Activated T-helper 2 cell treated with anti-CD3 and anti-CD28 coated beads, Interferon-gamma antibody, Interleukin-2, Interleukin-4, amounts not matched to agents 10 μg/mL and 5 μg/mL and 100 μg/mL, durations not matched to agents 14 hours and 24 hours and 36 hours (primary cell): ENCODE measurements around the gene ORAI3. TPM values are rescaled to one million over a fixed set of nuclear protein-coding genes. Genes with fewer than 3 reads are reported as not detected.
A peak's percentile ranks its signal among the peaks of the same experiment; 100 is the strongest.

Experiments used
- DNase-seq: peaks from one replicate; pipeline ENCODE4 v3.0.0; 2021; ENCODE audit warnings: low spot score
- H3K27ac Mint-ChIP-seq: one replicate; pipeline ENCODE4 v1.8.0; 2021; ENCODE audit warnings: mixed read lengths
- H3K27me3 Mint-ChIP-seq: one replicate; pipeline ENCODE4 v1.8.0; 2021; ENCODE audit warnings: low read depth, mixed read lengths
- H3K36me3 Mint-ChIP-seq: one replicate; pipeline ENCODE4 v1.8.0; 2021; ENCODE audit warnings: low read depth, mixed read lengths
- H3K4me1 Mint-ChIP-seq: one replicate; pipeline ENCODE4 v1.8.0; 2021; ENCODE audit warnings: low read depth, mixed read lengths
- H3K4me3 Mint-ChIP-seq: one replicate; pipeline ENCODE4 v1.8.0; 2021; ENCODE audit warnings: low read depth, mild to moderate bottlenecking, moderate library complexity, mixed read lengths
- H3K9me3 Mint-ChIP-seq: one replicate; pipeline ENCODE4 v1.8.0; 2021; ENCODE audit warnings: mixed read lengths
- intact Hi-C: fragments of 100-400 bp; cut with micrococcal nuclease; formaldehyde crosslinking; loops from one replicate; pipeline ENCODE4 v1.15.1; 2023
- total RNA-seq: library from RNA; stranded (reverse); gene quantifications from 2 replicates; pipeline ENCODE4 v1.2.3, GENCODE V29; 2022

Gene ORAI3
- total RNA-seq, 1 donor from 2014 or later: 17.4 TPM

DNA sequence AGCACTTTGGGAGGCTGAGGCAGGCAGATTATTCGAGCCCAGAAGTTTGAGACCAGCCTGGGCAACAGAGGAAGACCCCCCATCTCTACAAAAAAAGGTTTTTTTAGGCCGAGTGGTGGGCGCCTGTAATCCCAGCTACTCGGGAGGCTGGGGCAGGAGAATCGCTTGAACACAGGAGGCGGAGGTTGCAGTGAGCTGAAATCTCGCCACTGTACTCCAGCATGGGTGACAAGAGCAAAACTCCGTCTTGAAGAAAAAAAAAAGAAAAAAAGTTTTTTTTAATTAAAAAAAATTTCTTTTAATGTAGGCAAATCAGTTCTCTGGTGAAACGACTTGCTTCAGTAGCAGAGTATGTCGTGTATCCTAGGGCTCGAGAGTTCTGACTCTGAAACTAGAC, 47.1 kb downstream of the ORAI3 start:
- no peak for DNase-seq
- Mint-ChIP-seq H3K9me3 (no peaks in the 10 kb centered on the region), H3K27ac (no peak overlapping the region), H3K27me3 (peaks cover 2% of the 10 kb centered on the region), H3K4me1 (peaks cover 13% of the 10 kb centered on the region), H3K4me3 (peak overlapping the region; percentile 71), H3K36me3 (no peaks in the 10 kb centered on the region)
- intact Hi-C loops: loop anchor here (2.0 kb wide), 2 partner anchors 37 to 79 kb away; partner anchors contain the start of genes STX4, ZNF646 and ZNF668

DNA sequence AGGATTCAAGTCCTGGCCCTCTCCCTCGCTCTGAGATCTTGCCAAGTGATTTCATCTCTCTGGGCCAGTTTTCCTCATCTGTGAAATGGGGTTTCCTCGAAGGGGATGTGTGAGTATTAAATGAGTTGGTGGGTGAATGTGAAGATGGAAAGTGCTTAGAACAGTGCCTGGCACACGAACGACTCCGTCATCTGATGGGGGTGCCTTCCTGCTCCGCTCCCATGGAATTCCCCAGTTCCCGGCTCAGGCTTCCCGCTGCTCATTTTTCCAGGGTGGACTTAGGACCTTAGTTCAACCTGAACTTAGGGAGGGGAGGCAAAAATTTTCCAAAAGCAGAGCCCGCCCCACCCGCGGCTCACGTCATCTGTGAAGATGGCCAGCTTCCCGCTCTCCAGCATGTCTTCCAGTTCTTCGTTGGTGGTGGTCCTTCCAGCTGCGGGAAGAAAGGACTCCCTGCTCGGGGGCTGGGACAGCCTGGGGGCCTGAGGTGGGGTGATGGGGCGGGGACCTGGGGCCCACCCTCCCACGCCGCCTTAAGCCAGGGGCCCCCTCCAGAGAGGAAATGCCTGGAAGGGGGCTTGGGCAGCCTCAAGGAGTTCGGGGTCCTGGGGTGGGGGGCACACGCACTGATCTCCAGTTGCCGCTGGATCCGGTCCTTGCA, 47.6 kb downstream of the ORAI3 start:
- intact Hi-C loops: loop anchor here (2.0 kb wide), 1 partner anchor 36 kb away; the partner anchor contains the start of gene STX4
- H3K36me3 Mint-ChIP-seq: no peaks in the 10 kb centered on the region
- H3K27me3 Mint-ChIP-seq: peaks cover 2% of the 10 kb centered on the region
- peaks cover 13% of the 10 kb centered on the region for H3K4me1 Mint-ChIP-seq
- H3K27ac Mint-ChIP-seq: no peak overlapping the region
- peak overlapping the region; percentile 74 for H3K4me3 Mint-ChIP-seq
- no peaks in the 10 kb centered on the region for H3K9me3 Mint-ChIP-seq
- DNase-seq: no peak

DNA sequence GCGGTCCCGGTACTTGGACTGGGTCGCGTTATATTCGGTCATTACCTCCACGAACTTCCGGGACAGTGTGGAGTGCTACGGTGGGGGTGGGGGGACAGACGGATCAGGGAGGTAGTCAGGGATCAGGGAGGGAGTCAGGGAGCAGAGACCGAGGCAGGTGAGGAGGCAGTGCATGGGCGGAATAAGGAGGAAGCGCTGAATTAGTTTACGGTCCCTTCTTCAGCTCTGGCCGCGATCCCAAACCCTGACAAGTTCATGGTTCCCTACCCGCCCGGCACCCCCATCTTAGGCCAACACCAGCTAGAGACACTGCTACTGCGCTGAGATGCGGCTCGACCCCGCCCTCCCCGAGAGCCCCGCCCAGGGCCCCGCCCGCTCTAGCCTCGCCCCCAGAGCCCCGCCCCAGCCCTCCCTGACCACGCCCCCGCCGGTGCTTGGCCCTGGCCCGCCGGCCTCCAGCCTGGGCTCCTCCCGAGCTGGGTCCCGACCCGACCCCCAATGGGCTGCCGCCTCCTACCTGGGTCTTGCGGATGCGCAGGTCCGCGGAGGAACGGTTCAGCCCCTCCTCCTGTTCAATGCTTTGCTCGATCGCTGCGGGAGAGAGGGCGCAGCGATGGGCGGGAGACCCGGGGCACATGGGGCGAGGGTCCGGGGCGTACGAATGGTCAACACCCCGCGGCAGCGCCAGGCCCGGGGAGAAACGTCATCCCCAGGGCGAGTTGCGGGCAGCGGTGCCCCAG, 48.3 kb downstream of the ORAI3 start:
- peaks cover 13% of the 10 kb centered on the region for H3K4me1 Mint-ChIP-seq
- H3K36me3 Mint-ChIP-seq: no peaks in the 10 kb centered on the region
- peaks cover 2% of the 10 kb centered on the region for H3K27me3 Mint-ChIP-seq
- intact Hi-C loops: loop anchor here (2.0 kb wide), 1 partner anchor 36 kb away; the partner anchor contains the start of gene STX4
- peak overlapping the region; percentile 74 for H3K4me3 Mint-ChIP-seq
- no peaks in the 10 kb centered on the region for H3K9me3 Mint-ChIP-seq
- H3K27ac Mint-ChIP-seq: no peak overlapping the region
- DNase-seq: peak; percentile 67

DNA sequence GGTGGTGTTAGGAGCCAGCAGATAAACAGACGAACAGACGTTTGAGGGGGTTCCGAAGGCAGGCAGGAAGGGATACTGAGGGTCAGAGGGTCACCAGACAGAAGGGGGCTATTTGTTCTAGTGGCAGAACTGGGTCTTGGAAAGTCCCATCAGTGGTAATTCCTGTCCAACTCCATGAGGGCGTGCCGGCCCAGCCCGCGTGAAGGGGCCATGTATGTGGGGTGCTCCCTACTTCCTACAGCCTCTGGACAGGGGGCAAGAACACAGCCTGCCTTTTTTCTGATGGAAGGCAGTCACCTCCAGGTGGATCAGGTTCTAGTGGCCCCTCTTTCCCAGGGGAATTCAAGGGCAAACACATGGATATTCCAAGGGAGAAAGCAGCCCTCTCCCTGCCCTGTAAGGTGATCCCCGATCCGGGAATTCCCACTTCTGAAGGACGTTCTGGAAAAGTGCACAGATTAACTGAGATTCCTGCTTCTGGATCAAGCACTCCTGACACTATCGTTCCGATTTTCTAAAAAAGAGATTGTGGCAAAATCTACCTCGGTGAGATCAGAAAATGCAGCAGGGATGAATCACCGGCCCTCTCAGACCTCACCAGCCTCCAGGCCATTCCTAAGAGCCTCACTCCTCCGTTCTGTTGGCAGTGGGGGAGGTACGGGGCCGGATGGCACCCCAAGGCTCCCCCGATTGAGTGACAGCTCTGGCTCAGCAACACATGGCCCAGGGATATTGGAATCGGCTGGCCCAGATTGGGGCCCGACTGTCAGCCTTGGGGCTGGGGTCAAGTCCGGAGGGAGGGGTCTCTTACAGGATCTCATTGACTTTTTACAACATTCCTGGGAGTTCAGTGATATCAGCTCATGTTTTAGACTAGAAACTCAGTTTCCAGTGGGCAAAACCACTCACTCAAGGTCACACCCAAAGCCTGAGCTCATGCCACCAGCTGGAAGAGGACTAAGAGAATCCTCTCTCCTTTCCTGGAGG, 49.1 kb downstream of the ORAI3 start:
- DNase-seq: no peak
- peak overlapping the region; percentile 54 for H3K4me3 Mint-ChIP-seq
- intact Hi-C loops: loop anchor here (2.0 kb wide), 1 partner anchor 35 kb away; the partner anchor contains the start of gene STX4
- no peaks in the 10 kb centered on the region for H3K36me3 Mint-ChIP-seq
- H3K27ac Mint-ChIP-seq: no peak overlapping the region
- H3K27me3 Mint-ChIP-seq: peaks cover 2% of the 10 kb centered on the region
- H3K4me1 Mint-ChIP-seq: peaks cover 10% of the 10 kb centered on the region
- no peaks in the 10 kb centered on the region for H3K9me3 Mint-ChIP-seq

DNA sequence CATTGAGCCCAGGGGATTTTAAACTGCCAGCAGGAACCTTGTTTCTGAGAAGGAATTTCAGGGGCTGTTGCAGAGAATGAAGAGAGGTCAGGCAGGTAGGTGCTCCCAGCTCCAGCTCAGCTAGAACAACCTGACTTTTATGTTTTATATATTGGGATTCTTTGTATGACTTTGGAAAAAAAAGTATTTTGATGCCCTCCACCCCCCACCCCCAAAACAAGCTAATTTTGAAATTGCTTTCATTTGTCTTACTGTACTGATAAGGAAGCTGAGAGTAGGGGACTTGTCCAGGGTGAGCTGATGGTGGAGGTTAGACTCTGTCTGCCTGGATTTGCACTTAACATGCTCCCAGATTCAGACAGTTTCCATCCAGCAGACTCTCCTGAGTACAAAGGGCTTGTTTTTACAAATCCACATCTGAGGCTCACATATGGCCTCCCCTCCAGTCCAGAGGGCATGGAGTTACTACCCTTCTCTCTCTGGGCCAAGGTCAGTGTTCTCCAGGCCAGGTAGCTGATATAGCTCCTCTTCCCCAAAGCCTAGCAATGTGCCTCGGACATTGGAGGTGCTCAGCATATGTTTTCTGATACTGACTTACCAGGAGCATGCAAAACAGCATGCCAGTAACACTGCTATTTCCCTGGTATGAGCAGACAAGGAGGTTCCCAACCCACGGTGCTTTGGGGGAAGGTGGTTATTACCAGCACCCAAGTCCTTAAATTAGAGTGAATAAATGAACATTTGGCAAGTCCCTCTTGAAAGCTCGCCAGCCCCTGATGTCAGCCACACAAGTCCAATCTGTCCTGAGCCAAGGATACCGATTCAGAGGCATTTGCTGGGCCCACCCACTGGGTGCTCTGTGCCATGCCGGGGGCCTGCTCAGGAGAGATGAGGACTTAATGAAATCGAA, 50.2 kb downstream of the ORAI3 start:
- intact Hi-C loops: no loop called here
- Mint-ChIP-seq H3K27ac (no peak overlapping the region), H3K4me1 (peaks cover 9% of the 10 kb centered on the region), H3K9me3 (no peaks in the 10 kb centered on the region), H3K27me3 (peaks cover 2% of the 10 kb centered on the region), H3K36me3 (no peaks in the 10 kb centered on the region), H3K4me3 (no peak overlapping the region)
- no peak for DNase-seq

DNA sequence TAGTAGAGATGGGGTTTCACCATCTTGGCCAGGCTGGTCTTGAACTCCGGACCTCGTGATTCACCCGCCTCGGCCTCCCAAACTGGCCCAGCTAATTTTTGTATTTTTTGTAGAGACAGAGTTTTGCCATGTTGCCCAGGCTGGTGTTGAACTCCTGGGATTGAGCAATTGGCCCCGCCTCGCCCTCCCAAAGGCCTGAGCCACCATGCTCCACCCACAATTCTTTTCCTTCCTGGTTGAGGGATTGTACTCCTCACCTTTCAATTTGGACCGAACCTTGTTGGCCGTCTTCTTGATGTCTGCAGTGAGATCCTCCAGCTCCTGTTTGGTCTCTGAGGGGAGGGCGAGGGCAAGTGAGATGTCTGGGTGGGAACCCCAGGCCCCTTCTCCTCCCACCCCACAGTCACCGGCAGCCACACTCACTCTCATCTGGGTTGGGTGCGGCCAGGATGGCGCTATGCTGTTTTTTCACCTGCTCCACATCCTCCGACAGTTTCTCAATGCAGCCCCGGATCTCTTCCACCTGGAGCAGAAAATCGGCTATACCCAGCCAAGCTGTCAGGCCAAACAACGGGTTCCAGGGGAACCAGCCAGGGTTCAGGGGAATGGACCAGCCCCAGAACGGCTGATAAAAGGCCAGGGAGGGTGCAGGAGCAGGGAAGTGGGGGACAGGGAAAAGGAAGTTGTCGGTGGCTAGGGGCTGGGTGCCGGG, 52.0 kb downstream of the ORAI3 start:
- no peak overlapping the region for H3K4me3 Mint-ChIP-seq
- DNase-seq: no peak
- H3K4me1 Mint-ChIP-seq: peaks cover 3% of the 10 kb centered on the region
- H3K9me3 Mint-ChIP-seq: no peaks in the 10 kb centered on the region
- no peaks in the 10 kb centered on the region for H3K36me3 Mint-ChIP-seq
- peaks cover 2% of the 10 kb centered on the region for H3K27me3 Mint-ChIP-seq
- no peak overlapping the region for H3K27ac Mint-ChIP-seq
- intact Hi-C loops: no loop called here

DNA sequence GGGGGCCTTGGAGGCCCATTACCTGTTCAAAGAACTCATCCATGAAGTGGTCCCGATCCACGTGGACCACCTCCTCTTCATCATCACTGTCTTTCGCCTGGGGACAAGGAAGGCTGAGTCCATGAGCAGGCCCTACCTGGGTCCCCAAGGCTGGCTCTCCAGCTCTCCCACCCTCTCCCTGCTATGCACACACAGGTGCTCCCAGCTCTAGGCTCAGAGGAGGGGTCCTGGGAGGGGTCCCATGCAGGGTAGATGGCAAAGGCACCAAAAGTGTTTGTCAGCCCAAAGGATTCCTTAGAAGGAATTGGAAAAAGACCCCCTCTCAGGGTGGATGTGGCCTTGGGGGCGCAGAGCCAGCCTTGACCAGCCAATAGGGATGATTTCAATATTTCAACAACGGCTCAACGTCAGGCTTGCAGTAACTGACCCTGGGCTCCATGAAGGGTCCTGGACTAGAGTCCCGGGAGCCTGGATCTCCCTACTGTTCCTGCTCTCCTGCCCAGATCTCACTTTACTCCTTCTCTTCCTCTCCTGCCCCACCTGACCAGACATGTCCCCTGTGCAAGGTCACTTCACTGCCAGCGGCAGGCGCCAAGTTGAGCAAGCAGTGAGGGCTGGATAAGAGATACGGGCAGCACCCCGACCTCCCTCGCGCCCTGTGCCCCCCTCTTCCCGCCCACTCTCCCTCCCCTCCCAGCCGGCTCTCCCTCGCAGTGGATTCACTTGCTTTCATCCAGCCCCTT, 52.8 kb downstream of the ORAI3 start:
- H3K4me3 Mint-ChIP-seq: no peak overlapping the region
- H3K27ac Mint-ChIP-seq: no peak overlapping the region
- intact Hi-C loops: no loop called here
- H3K9me3 Mint-ChIP-seq: no peaks in the 10 kb centered on the region
- H3K4me1 Mint-ChIP-seq: no peaks in the 10 kb centered on the region
- peaks cover 6% of the 10 kb centered on the region for H3K27me3 Mint-ChIP-seq
- H3K36me3 Mint-ChIP-seq: no peaks in the 10 kb centered on the region
- DNase-seq: no peak

DNA sequence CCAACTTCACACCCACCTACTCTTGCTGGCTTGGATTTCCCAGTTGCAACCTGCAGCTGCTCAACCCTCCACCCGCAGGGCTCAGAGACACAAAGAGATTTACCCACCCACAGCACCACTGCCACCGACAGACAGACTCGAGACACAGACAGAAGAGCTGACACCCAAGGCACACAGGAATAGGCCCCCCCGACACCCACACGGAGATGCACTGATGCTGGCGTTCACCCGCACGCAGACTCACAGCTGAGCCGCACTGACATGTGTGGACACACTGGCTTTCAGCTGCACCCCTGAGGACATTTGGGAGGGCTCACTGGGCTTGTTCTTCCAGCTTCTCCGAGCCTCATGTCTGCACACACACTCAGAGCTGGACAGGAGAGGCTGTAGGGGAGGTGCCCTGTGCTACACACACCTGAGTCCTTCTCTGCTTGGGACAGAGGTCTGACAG, 53.4 kb downstream of the ORAI3 start:
- no peaks in the 10 kb centered on the region for H3K36me3 Mint-ChIP-seq
- intact Hi-C loops: no loop called here
- no peak for DNase-seq

DNA sequence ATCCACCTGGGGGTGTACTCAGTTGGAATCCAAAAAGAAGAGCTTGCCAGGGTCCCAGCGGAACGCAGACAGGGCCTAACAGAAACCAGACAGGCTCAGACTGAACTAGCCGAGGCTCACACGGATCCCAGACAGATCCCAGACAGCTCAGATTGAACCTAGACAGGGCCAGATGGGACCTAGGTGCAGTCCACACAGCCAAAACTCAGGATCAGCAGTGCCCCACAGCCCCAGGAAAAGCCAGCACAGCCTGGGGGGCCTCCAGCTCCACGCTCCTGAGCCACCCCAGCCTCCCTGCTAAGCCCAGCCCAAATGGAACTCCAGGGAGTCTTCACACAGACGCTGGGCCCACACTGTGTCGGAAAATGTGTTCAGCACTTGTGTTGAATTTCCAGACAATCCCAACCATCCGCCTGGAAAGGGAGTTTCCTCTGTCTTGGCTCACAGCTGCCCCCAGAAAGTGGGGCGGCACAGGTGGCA, 54.0 kb downstream of the ORAI3 start:
- Mint-ChIP-seq H3K27me3 (peaks cover 6% of the 10 kb centered on the region), H3K27ac (no peak overlapping the region), H3K36me3 (no peaks in the 10 kb centered on the region), H3K4me1 (no peaks in the 10 kb centered on the region), H3K9me3 (no peaks in the 10 kb centered on the region), H3K4me3 (no peak overlapping the region)
- DNase-seq: no peak
- intact Hi-C loops: no loop called here

More for the DNA sequence above, 53.4 kb downstream of the ORAI3 start:
- Mint-ChIP-seq H3K4me3 (no peak overlapping the region), H3K27ac (no peak overlapping the region), H3K4me1 (no peaks in the 10 kb centered on the region), H3K9me3 (no peaks in the 10 kb centered on the region), H3K27me3 (peaks cover 6% of the 10 kb centered on the region)

DNA sequence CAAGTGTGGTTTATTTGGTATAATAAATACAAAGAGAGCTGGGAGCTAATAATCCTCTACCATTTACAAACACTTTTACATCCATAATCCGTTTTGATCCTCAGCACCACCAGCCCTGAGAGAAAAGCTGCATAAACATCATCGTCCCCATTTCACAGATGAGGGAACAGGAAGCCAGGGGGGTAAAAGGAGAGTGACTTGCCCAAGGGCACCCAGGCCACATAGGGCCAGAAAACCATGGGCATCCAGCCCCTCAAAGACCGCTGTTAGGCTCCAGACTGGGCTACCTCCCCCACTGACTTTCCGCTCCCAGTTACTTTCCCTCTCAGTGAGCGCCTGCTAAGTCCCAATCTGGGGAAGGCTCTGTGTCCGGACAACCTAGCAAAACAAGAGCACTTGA, 54.9 kb downstream of the ORAI3 start:
- Mint-ChIP-seq H3K27ac (no peak overlapping the region), H3K36me3 (no peaks in the 10 kb centered on the region), H3K4me3 (no peak overlapping the region), H3K4me1 (no peaks in the 10 kb centered on the region), H3K9me3 (no peaks in the 10 kb centered on the region), H3K27me3 (peaks cover 6% of the 10 kb centered on the region)
- intact Hi-C loops: no loop called here
- no peak for DNase-seq
